Measurements from ENCODE around the gene KCTD10. TPM values are rescaled to one million over a fixed set of nuclear protein-coding genes. Genes with fewer than 3 reads are reported as not detected.
"Not testable (repeated sequence)": the region's sequence is repeated elsewhere in the genome, so short reads cannot be mapped to it uniquely, and the experiment has no call there.

The KCTD10 gene
- total RNA-seq, 2 donors from 2014 or later: 36.2 to 96.5 TPM

DNA sequence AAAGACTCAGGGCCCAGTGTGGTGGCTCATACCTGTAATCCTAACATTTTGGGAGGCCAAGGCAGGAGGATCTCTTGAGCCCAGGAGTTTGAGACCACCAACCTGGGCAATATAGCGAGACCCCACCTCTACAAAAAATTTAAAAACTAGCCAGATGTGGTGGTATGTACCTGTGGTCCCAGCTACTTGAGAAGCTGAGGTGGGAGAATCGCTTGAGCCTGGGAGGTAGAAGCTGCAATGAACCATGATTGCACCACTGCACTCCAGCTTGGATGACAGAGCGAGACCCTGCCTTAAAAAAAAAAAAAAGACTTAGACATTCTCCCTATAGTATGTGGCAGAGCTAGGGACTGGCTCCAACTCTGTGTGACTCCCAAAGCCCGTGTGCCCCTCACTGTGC is 3.3 kb upstream of the KCTD10 start:
- ATAC-seq (no peak), DNase-seq (no peak)
- intact Hi-C loops (cut with DNase I): no loop called here

DNA sequence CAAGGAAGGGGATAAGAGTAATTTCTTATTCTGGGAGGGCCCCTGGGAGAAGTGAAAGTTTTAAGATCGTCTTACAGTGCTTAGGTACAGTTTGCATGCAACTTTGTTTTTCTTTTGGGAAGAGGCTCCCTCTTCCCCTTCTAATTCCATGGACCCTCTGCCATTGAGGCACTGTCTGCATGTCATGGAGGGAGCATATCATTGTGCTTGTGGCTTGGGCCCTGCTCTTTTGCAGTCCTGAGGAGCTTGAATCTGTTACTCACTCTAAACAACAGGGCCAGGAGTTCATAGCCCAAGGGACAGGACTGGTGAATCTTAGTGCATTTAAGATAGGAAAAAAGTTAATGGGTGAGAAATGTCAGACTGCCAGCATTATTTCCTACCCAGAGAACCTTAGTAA is 2.7 kb upstream of the KCTD10 start:
- intact Hi-C loops (cut with DNase I): loop anchor here in 1 of 2 donors (10.0 kb wide), 1 partner anchor 55 kb away; no protein-coding TSS in a partner anchor
- ATAC-seq (no peak), DNase-seq (no peak)

DNA sequence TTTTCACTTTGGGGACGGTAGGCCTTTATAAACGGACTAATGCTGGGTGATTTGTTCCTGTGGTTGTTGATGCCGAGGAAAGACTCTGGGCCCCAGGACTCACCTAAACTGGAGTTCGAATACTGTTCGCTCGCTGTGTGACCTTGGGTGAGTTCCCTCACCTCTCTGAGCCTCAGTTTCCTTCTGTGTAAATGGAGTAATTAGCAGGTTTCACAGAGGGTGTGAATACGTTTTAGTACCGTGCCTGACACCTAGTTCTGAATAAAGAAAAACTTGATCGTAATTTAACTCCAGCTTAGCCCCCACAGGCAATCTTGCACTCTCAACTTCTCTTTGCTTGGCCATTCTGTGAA is 839 bp upstream of the KCTD10 start:
- ATAC-seq: no peak
- no peak for DNase-seq
- intact Hi-C loops (cut with DNase I): loop anchor here (2.0 to 10.0 kb wide), 2 partner anchors 45 to 53 kb away; no protein-coding TSS in a partner anchor

DNA sequence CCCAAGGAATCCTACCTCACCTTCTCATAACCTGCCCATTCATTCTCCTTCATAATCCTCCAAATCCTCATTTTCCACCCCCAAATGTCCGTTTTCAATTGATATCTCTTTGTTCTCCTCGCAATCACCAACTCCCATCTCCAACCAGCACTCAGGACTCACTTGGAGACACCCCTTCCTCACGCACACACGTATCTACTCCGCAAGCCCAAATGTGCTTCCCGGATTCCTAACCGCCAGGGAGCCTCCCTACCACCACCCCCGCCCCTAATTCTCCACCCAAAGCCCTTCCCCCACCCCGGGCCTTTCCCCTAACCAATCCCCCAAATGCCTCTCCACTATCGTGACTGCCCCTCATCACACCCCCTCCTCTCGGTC is 304 bp downstream of the KCTD10 start:
- intact Hi-C loops (cut with DNase I): loop anchor here (2.0 to 10.0 kb wide), 2 partner anchors 44 to 52 kb away; no protein-coding TSS in a partner anchor
- DNase-seq (no peak), ATAC-seq (peak; percentile 2 to 27)

DNA sequence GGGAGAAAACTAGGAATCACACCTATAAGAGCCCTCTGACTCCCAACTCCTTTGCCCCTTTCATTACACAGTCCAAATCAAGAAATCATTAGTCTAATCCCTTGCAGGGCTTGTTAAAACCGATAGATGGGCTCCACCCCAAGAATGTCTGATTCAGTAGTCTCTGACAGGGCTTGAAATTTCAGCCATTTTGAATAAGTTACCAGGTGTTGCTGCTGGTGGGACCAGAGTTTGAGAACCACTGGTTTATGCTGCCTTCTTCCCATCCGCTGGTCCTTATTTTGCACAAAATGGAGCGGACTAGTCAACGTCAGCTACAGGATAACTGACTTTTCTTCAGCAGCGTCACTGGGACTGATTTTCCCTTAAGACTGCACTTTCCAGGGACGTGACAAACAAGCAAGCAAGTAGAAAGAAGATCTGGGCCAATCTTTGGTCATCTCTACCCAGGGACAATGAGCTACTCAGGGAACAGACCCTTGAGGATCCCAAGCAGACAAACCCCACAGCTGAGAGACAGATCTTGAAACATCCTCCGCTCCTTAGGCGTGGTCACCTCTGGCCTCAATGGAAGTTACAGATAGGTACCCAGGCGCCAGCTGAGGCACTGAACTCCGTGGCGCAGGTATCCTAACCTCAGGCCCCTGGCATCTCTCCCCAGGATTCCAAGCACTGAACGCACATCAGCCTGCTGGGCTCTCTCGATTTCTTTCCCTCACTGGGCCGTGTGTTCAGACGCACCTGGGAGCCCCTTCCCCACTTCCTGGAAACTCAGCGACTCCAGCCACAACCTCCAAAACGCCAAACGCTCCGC is 900 bp downstream of the KCTD10 start:
- intact Hi-C loops (cut with DNase I): loop anchor here (2.0 to 10.0 kb wide), 2 partner anchors 43 to 51 kb away; no protein-coding TSS in a partner anchor
- DNase-seq: no peak
- no peak for ATAC-seq

DNA sequence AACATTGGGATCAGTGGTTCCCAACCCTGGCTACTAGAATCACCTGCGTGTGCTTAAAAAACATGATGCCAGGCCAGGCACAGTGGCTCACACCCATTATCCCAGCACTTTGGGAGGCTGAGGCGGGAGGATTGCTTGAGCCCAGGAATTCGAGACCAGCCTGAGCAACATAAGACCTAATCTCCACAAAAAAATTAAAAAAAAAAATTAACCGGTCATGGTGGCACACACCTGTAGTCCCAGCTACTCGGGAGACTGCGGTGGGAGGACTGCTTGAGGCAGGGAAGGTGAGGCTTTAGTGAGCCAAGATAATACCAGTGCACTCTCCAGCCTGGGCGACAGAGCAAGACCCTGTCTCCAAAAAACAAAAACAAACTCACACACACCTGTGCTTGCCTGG is 2.0 kb downstream of the KCTD10 start:
- ATAC-seq (no peak), DNase-seq (no peak)
- intact Hi-C loops (cut with DNase I): loop anchor here in 1 of 2 donors (10.0 kb wide), 1 partner anchor 50 kb away; no protein-coding TSS in a partner anchor

DNA sequence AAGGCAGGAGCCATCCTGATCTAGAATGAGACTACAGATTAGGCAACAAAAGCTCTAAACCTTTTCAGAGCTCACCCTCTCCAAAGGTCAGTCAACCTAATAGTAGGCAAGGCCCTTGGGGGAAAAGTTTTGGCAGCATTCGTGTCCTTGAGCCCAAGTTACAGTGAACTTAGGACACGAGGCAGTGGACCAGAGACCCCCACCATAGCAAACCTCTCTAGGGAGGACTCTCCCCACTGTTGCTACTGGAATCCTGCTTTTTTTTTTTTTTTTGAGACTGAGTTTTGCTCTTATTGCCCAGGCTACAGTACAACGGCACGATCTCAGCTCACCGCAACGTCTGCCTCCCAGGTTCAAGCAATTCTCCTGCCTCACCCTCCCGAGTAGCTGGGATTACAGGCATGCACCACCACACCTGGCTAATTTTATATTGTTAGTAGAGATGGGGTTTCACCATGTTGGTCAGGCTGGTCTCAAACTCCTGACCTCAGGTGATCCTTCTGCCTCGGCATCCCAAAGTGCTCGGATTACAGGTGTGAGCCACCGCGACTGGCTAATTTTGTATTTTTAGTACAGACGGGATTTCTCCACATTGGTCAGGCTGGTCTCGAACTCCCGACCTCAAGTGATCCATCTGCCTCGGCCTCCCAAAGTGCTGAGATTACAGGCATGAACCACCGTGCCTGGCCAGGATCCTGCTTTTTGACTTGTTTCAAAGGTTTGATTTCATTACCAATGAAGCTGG is 3.4 kb downstream of the KCTD10 start:
- intact Hi-C loops (cut with DNase I): loop anchor here in 1 of 2 donors (10.0 kb wide), 1 partner anchor 49 kb away; no protein-coding TSS in a partner anchor
- not testable (repeated sequence) for ATAC-seq, DNase-seq

DNA sequence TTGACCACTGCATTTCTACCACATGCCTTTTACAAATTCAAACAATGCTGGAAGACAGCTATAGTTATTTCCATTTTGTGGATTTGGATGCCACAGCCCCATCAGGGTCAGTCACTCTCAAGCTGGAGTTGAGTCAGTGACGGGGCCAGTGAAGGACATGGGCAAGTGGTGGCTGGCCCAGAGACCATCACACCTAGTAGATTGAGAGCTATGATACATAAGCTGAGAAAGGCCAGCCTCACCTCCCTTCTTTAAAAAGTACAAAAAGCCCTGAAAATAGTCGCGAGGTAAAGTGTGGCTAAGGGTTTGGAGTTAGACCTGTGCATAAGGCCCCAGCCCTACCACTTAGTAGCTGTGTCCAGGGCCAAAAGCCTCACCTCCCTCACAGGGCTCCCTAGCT is 4.1 kb downstream of the KCTD10 start:
- DNase-seq (no peak), ATAC-seq (no peak)
- intact Hi-C loops (cut with DNase I): loop anchor here in 1 of 2 donors (10.0 kb wide), 1 partner anchor 48 kb away; no protein-coding TSS in a partner anchor

DNA sequence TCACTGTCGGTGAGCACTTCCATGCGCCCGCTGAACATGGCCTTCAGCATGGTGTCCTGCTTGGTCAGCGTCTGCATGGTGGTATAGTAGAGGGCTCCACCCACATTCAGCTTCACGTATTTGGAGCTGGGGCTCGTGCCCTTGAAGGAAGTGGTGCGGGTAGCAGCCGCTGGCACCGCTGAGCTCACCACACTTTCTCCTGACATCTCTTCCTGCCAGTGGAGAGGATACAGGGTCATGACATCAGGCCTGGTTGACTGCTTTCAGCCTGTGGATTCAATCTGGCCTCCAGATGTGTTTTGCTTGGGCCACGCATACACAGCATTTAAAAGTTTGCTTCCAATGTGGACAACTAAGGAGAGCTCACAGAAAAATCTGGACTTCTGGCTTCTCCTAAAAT is 7.6 kb downstream of the KCTD10 start:
- DNase-seq: no peak
- intact Hi-C loops (cut with DNase I): no loop called here
- no peak for ATAC-seq

DNA sequence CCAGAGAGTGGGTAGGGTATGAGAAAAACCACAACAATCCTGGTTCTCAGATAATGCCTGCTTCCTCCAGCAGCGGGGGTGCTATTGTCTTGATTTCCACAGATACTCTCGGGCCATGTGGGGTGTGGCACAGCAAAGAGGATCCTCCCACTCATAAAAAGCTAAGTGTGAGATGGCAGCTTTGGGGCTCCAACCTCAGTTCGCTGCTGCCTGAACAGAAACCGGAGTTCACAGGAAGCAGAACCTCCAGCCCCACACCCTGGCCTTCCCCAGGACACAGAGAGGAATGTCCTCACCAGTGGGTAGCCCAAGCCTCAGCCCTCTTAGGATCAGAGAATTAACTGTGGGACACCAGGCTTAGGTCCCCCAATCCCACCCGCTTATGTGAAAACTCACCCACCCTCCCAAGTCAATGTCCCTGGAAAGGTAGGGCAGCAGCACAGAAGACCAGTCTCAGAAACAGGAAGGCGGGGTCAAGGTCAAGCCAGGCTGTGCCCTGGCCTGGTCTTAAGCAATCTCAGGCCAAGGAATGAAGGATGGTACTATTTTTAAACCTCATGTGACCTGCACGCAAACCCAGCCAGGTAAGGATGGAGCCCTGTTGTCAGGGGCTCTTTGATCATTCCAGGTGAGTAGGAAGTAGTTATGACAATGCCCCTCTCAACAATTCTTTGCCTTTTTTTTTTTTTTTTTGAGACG is 9.0 kb downstream of the KCTD10 start:
- intact Hi-C loops (cut with DNase I): no loop called here
- ATAC-seq: no peak
- no peak for DNase-seq

DNA sequence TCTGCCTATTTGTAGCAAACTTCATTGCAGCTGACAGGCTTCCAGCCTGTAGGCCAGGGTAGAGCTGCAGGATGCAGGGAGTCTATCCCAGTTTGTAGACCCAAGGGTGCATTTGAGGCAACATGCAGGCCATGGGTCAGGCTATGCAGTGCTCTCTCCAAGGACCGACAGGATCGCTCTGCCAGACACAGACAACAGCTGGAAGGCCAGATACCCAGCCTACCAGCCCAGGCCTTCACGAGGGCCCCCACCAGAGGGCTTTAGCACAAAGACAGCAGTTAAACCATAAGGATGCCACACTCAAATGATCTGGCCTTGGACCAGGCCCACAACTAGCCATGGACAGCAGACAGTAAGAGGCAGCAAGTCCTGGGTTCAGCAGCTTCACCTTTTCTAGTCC is 10.3 kb downstream of the KCTD10 start:
- DNase-seq (no peak), ATAC-seq (peak in 1 of 2 donors; percentile 17)
- intact Hi-C loops (cut with DNase I): no loop called here

DNA sequence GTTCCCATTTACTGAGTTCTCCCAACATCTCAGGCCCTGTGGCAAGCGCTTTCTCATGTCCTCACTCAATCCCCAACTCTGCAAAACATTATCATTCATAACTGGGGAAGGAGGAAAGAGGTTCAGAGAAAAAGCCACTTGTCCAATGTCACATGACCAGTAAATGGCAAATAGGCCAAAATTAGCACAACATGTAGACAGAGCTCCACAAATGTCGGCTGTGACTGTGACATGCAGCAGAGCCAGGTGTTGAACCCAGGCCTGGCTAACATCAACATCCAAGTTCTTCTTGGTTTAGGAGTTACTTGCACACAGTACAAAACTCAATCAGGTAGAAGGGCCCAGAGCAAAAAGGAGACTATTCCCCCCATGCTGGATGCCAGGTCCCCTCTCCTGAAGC is 10.8 kb downstream of the KCTD10 start:
- ATAC-seq (no peak), DNase-seq (no peak)
- intact Hi-C loops (cut with DNase I): no loop called here

DNA sequence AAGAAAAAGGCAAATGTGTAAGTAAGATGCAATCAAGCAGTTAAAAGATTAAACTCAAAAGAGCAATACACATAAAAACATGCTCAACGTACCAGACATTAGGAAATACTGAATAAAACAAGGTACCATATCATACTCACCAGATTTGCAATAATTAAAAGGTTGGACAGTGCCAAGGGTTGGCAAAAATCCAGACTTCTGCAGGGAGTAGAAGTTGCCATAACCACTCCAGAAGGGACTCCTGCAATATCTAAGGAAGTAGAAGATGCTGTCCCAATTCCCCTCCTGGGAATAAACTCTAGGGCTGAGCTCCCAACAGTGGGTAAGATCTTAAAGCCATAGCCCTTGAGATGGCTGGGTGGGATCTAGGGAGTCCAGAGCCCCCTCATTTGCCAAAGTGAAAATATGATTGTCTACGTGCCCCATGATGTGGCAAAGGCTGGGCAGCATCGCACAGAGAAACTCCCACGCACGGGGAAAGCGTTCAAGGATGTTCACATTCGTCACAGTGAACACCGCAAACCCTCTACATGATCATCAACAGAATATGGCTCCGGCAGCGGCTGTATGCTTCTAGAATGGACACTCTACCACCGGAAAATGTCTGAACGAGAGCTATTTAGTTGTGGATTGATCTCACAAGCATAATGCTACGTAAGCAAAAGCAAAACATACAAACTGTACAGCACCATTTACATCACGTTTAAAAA is 12.3 kb downstream of the KCTD10 start:
- no peak for DNase-seq
- ATAC-seq: no peak
- intact Hi-C loops (cut with DNase I): no loop called here

DNA sequence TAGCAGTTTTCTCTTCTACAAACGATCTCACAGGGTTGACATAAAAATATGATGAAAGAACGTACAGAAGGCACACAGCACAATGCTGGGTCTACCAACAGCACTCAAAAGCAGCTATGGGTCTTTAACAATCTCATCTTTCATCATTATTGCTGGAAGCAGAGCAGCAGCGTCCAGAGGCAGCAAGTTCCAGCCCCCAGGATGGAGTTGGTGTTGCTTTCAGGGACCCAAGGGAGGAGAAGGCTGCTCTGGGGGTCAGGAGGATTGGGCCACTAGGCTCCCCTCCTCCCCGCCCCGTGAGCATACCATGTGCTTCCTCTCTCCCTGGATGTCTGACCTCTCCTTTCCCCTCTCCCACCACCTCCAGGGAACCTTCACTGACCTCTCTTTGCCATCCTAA is 13.3 kb downstream of the KCTD10 start:
- intact Hi-C loops (cut with DNase I): loop anchor here in 1 of 2 donors (2.0 kb wide), 1 partner anchor 17 kb away; no protein-coding TSS in a partner anchor
- ATAC-seq: peak in 1 of 2 donors; percentile 8

DNA sequence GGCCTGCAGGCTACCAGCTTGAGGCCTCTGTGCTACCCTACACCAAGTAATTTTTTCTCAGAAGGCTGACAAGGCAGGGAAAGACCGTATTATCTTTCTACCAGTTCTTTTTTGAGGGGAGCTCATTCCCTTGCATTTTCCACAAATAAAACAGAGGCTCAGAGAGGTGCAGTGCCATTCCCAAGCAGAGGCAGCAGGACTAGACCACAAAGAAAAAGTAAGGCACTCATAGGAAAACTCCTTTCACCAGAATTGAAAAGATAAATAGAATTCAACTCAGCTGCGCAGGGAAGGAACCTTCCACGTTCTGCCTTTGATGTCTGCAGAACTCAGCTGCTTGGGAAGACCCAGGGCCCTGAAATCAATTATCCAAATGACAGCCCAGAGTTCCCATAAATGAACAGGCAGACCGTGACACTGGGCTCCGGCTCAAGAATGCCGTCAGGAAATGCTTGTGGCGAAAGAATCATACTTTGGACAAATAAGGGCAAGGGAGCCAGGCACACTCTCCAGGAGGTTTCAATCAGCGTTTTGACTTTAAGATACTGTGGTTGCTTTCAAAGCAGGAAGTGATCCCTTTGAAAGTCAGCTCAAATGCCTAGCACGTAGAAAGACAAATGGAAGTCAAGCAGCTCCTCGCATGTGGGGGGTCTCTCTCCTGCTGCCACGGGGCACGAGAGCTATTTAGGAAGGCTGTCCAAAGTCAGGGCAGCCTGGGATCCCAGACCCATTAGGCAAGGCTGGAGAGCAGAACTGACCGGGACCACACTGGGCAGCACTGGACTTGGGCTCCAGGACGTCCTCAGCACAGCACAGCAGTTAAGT is 14.0 kb downstream of the KCTD10 start:
- intact Hi-C loops (cut with DNase I): loop anchor here in 1 of 2 donors (2.0 kb wide), 1 partner anchor 16 kb away; no protein-coding TSS in a partner anchor

More for the DNA sequence above, 13.3 kb downstream of the KCTD10 start:
- no peak for DNase-seq

DNA sequence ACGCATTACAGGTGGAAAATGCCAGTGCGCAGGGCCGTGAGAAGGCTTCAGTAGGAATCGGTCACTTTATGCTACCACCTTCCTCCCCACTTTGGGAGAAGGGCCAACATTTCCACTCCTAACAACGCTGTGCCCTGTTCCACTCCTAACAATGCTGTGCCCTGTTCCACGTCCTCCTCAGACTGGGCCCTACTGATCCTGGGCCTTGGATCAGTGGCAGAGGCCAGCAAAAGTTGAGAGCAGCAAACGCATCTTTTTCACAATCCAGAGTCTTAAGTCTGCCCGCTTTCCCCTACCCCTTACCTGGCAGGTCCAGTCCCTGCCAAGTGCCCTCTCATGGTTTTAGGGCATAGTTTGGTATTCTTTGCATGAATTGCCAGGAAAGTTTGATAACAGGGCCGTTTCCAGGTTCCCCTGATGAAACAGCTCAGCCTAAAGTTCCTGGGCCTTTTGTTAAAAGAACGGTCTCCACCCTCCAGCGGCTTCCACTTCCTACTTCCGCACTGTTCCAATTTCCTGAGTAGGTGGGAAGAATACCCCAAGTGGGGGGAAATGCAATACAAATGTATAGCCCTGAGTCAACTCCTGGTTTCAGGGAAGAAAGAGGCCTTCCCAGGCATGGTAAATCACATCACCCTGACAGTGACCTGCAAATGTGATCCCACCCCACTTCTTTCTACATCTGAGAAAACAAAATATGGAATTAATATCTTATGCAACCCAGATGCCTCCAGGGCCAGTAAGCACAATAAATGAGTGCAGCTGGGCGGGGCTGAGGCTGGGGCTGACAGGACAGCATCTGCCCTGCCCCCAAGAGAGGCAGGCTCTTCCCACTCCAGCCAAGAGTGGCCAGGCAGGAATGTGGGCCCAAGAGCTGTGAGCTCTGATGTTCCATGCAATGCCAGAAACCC is 15.0 kb downstream of the KCTD10 start:
- peak; percentile 92 for DNase-seq
- intact Hi-C loops (cut with DNase I): loop anchor here in 1 of 2 donors (2.0 kb wide), 1 partner anchor 15 kb away; no protein-coding TSS in a partner anchor
- ATAC-seq: peak; percentile 91 to 95

More for the DNA sequence above, 14.0 kb downstream of the KCTD10 start:
- DNase-seq (peak; percentile 87), ATAC-seq (peak; percentile 81 to 82)
